ENCODE results near the gene APLP2. TPM values are rescaled to one million over a fixed set of nuclear protein-coding genes. Genes with fewer than 3 reads are reported as not detected.

APLP2 gene
- total and polyA plus RNA-seq, 2 of the 13 experiments (the other 11 are each of a cell fraction or from before 2014, with no cell fraction given) = 315 to 594 TPM

DNA sequence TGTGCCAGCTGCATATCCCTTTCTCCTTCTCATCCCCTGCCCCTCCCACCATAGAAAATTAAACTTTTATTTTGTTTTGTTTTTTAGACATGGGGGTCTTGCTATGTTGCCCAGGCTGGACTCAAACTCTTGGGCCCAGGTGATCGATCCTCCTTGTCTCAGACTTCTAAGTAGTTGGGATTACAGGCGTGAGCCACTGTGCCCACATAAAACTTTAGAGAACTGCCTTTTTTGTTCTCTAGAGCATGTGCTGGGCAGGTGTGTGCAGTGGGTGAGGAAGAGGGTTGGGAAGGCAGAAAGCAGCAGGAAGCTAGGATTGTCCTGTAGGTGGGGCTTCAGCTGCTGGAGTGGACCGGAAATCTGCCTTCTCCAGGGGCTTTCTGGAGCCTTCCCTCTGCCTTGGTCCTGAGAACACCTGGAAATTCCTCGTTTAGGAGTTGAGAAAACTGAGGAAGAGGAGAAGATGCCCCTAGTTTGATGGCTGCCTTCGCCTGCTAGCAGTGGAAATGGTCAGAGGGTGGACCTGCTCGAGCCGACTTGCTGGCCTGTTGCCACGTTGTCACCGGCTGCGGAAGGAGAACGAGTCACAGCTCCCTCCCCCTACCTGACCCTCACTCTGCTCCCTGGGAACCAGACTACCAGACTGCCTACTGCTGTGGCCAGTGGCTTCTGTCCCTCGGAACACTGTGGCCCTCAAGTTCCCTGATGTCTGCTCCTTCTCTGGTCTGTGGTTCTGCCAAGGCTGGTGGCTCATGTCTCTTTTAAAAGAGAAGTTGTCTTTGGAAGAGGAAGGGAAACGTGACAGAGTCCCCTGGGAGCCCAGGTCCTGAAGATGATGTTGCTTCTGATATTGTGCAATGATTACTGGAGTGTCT lies 93.9 kb downstream of the APLP2 start (continued):
- no peak for TF ChIP-seq TCF12 (IDR thresholded peaks at IDR 0.05)
- TF ChIP-seq TCF12 (CRISPR knock-in tag; IDR thresholded peaks at IDR 0.05) = 0 out of 2 replicates have a peak, but pooled peaks have one; percentile 21
- TF ChIP-seq ZNF878 (CRISPR knock-in tag; IDR thresholded peaks at IDR 0.05) = 0 out of 2 replicates have a peak, but pooled peaks have one; percentile 40
- no peak for TF ChIP-seq MXD4 (CRISPR knock-in tag; IDR thresholded peaks at IDR 0.05)
- 0 out of 2 replicates have a peak, but pooled peaks have one; percentile 48 for TF ChIP-seq ZNF777 (CRISPR knock-in tag; IDR thresholded peaks at IDR 0.05)
- TF ChIP-seq ZNF549 (CRISPR knock-in tag; IDR thresholded peaks at IDR 0.05) = no peak
- no peak for TF ChIP-seq TCF7 (IDR thresholded peaks at IDR 0.05; ENCODE audit: low read depth)
- TF ChIP-seq ZNF501 (CRISPR knock-in tag; IDR thresholded peaks at IDR 0.05) = peak; percentile 32; the same call in 1 of the 2 replicates
- TF ChIP-seq ZNF816 (CRISPR knock-in tag; IDR thresholded peaks at IDR 0.05; ENCODE audit: borderline replicate concordance) = no peak
- TF ChIP-seq RARA (CRISPR knock-in tag; IDR thresholded peaks at IDR 0.05) = peak; percentile 23; the same call in 1 of the 2 replicates
- no peak; the same call in 1 of the 2 replicates for TF ChIP-seq NR2F6 (IDR thresholded peaks at IDR 0.05)
- no peak for TF ChIP-seq NR2F6 (CRISPR knock-in tag; IDR thresholded peaks at IDR 0.05)
- TF ChIP-seq, protein P1, sequence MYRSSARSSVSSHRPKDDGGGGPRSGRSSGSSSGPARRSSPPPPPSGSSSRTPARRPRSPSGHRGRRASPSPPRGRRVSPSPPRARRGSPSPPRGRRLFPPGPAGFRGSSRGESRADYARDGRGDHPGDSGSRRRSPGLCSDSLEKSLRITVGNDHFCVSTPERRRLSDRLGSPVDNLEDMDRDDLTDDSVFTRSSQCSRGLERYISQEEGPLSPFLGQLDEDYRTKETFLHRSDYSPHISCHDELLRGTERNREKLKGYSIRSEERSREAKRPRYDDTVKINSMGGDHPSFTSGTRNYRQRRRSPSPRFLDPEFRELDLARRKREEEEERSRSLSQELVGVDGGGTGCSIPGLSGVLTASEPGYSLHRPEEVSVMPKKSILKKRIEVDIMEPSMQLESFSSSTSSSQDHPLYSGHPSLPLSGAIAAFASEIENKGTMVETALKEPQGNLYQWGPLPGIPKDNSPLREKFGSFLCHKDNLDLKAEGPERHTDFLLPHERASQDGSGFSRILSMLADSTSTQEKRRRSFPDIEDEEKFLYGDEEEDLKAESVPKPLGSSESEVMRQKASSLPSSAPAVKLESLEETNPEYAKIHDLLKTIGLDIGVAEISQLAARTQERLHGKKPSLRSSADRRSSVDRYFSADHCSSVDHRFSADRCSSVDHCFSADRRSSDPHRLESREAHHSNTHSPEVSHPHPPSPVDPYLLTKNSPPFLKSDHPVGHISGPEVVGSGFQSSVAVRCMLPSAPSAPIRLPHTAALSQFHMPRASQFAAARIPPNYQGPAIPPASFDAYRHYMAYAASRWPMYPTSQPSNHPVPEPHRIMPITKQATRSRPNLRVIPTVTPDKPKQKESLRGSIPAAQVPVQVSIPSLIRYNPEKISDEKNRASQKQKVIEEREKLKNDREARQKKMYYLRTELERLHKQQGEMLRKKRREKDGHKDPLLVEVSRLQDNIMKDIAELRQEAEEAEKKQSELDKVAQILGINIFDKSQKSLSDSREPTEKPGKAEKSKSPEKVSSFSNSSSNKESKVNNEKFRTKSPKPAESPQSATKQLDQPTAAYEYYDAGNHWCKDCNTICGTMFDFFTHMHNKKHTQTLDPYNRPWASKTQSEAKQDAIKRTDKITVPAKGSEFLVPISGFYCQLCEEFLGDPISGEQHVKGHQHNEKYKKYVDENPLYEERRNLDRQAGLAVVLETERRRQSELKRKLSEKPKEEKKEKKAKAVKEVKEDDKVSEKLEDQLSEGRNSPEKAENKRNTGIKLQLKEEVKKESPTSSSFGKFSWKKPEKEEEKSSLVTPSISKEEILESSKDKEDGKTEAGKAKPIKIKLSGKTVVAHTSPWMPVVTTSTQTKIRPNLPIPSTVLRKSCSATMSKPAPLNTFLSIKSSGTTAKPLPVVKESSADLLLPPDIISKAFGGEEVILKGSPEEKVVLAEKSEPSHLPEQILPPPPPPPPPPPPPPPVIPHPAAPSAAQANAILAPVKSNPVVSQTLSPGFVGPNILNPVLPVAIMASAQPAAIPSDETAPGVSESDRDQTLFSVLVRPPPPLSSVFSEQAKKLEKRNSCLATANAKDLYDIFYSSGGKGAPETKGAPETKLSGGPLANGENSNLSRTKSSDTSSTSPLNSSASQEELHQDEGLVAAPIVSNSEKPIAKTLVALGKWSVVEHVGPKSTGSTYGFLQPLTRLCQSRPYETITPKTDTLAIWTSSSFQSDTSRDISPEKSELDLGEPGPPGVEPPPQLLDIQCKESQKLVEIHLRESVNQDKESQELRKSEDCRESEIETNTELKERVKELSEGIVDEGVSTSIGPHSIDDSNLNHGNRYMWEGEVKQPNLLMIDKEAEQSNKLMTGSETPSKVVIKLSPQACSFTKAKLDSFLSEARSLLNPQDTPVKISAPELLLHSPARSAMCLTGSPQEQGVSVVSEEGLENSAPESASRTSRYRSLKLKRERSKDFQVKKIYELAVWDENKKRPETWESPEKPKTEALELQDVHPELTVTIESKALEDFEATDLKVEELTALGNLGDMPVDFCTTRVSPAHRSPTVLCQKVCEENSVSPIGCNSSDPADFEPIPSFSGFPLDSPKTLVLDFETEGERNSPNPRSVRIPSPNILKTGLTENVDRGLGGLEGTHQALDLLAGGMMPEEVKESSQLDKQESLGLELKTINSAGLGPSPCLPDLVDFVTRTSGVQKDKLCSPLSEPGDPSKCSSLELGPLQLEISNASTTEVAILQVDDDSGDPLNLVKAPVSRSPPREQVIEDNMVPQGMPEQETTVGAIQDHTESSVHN (CRISPR knock-in tag; IDR thresholded peaks at IDR 0.05) = no peak
- TF ChIP-seq, protein P2, sequence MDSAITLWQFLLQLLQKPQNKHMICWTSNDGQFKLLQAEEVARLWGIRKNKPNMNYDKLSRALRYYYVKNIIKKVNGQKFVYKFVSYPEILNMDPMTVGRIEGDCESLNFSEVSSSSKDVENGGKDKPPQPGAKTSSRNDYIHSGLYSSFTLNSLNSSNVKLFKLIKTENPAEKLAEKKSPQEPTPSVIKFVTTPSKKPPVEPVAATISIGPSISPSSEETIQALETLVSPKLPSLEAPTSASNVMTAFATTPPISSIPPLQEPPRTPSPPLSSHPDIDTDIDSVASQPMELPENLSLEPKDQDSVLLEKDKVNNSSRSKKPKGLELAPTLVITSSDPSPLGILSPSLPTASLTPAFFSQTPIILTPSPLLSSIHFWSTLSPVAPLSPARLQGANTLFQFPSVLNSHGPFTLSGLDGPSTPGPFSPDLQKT (CRISPR knock-in tag; IDR thresholded peaks at IDR 0.05; ENCODE audit: borderline replicate concordance) = 0 out of 2 replicates have a peak, but pooled peaks have one; percentile 63
- TF ChIP-seq, protein P3, sequence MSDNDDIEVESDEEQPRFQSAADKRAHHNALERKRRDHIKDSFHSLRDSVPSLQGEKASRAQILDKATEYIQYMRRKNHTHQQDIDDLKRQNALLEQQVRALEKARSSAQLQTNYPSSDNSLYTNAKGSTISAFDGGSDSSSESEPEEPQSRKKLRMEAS (IDR thresholded peaks at IDR 0.05) = peak; percentile 84
- TF ChIP-seq ZZZ3 (CRISPR knock-in tag; IDR thresholded peaks at IDR 0.05; ENCODE audit: borderline replicate concordance) = no peak
- TF ChIP-seq ZNF652 (CRISPR knock-in tag; IDR thresholded peaks at IDR 0.05; ENCODE audit: borderline replicate concordance, low read depth) = no peak
- no peak for TF ChIP-seq ZNF235 (CRISPR knock-in tag; IDR thresholded peaks at IDR 0.05; ENCODE audit: borderline replicate concordance)

Measured in HepG2 (cell line).